Esophagus mucosa (tissue), 1 donor: Measurements from ENCODE around the gene AOAH. TPM values are rescaled to one million over a fixed set of nuclear protein-coding genes. Genes with fewer than 3 reads are reported as not detected.
"Not testable (repeated sequence)": the region's sequence is repeated elsewhere in the genome, so short reads cannot be mapped to it uniquely, and the experiment has no call there.

Experiments used
- ATAC-seq: fragments of 200-7000 bp; cut with Tn5 transposase; one replicate; pipeline ENCODE4 v1.9.1; 2020
- total RNA-seq: library from RNA; stranded (reverse); gene quantifications from one replicate; pipeline ENCODE4 v1.2.4, GENCODE V29; 2023
- donor health status: DM: yes; HTN: yes; CAD: no.

Gene AOAH
- total RNA-seq, 1 donor from 2014 or later, result 1.7 TPM

- no peak for ATAC-seq
These were observed 69.9 kb downstream of the AOAH start for GRCh38 chr7:36654436-36654835.

GRCh38 chr7:36653663-36654355 is 70.5 kb downstream of the AOAH start:
- no peak for ATAC-seq

GRCh38 chr7:36653008-36653662 is 71.2 kb downstream of the AOAH start:
- ATAC-seq, result no peak

- no peak for ATAC-seq
These were observed 71.9 kb downstream of the AOAH start for GRCh38 chr7:36652431-36652830.

- ATAC-seq, result no peak
These were observed 72.9 kb downstream of the AOAH start for GRCh38 chr7:36651404-36651803.

- no peak for ATAC-seq
These were observed 73.5 kb downstream of the AOAH start for GRCh38 chr7:36650766-36651312.

GRCh38 chr7:36650320-36650719 is 74.0 kb downstream of the AOAH start:
- no peak for ATAC-seq

GRCh38 chr7:36649319-36649718 is 75.0 kb downstream of the AOAH start:
- not testable (repeated sequence) for ATAC-seq

GRCh38 chr7:36648441-36648840 is 75.9 kb downstream of the AOAH start:
- no peak for ATAC-seq

- ATAC-seq, result no peak
These were observed 79.5 kb downstream of the AOAH start for GRCh38 chr7:36644625-36645422.

- no peak for ATAC-seq
These were observed 81.9 kb downstream of the AOAH start for GRCh38 chr7:36642414-36642813.

GRCh38 chr7:36642010-36642409 is 82.3 kb downstream of the AOAH start:
- ATAC-seq, result no peak

- no peak for ATAC-seq
These were observed 83.6 kb downstream of the AOAH start for GRCh38 chr7:36640682-36641081.

- no peak for ATAC-seq
These were observed 84.5 kb downstream of the AOAH start for GRCh38 chr7:36639826-36640225.

- no peak for ATAC-seq
These were observed 85.6 kb downstream of the AOAH start for GRCh38 chr7:36638586-36639263.

GRCh38 chr7:36638140-36638539 is 86.2 kb downstream of the AOAH start:
- ATAC-seq, result no peak

- ATAC-seq, result no peak
These were observed 86.9 kb downstream of the AOAH start for GRCh38 chr7:36637417-36637816.

- no peak for ATAC-seq
These were observed 88.2 kb downstream of the AOAH start for GRCh38 chr7:36636126-36636525.

GRCh38 chr7:36635091-36635490 is 89.2 kb downstream of the AOAH start:
- ATAC-seq, result no peak

GRCh38 chr7:36633377-36633776 is 90.9 kb downstream of the AOAH start:
- no peak for ATAC-seq

GRCh38 chr7:36630112-36630650 is 94.1 kb downstream of the AOAH start:
- ATAC-seq, result no peak

- no peak for ATAC-seq
These were observed 94.9 kb downstream of the AOAH start for GRCh38 chr7:36629351-36629750.
